Stimulated activated CD8-positive, alpha-beta memory T cell treated with anti-CD3 and anti-CD28 coated beads, Interleukin-15, amount 100 ng/mL, for 1 hour (primary cell): ENCODE results near the gene ARMCX1.
"Not testable (repeated sequence)": the region's sequence is repeated elsewhere in the genome, so short reads cannot be mapped to it uniquely, and the experiment has no call there.

ENCODE experiments used
- DNase-seq: peaks from one replicate; pipeline ENCODE4 v3.0.0-alpha.2; 2020; ENCODE audit warnings: low read depth

The ARMCX1 gene

GRCh38 chrX:101550362-101550750 lies at the start of gene ARMCX1:
ARMCX1 (plus strand) TSS chrX:101550547; CDS start chrX:101552931, 2,384 bp downstream.
- no peak for DNase-seq

GRCh38 chrX:101502929-101503328 lies 47.4 kb upstream of the ARMCX1 start:
- DNase-seq, result not testable (repeated sequence)

- no peak for DNase-seq
These were observed 43.0 kb upstream of the ARMCX1 start for GRCh38 chrX:101507372-101507771.

GRCh38 chrX:101507986-101508385 lies 42.4 kb upstream of the ARMCX1 start:
- no peak for DNase-seq

- no peak for DNase-seq
These were observed 19.4 kb upstream of the ARMCX1 start for GRCh38 chrX:101530944-101531343.

- DNase-seq, result no peak
These were observed 11.2 kb upstream of the ARMCX1 start for GRCh38 chrX:101539116-101539515.

GRCh38 chrX:101550751-101551379 lies 518 bp downstream of the ARMCX1 start:
- DNase-seq, result no peak

GRCh38 chrX:101551380-101551767 lies 1.0 kb downstream of the ARMCX1 start:
- DNase-seq, result no peak

- no peak for DNase-seq
These were observed 2.4 kb downstream of the ARMCX1 start for GRCh38 chrX:101552714-101553113.

- no peak for DNase-seq
These were observed 14.3 kb downstream of the ARMCX1 start for GRCh38 chrX:101564651-101565050.

- DNase-seq, result no peak
These were observed 45.5 kb downstream of the ARMCX1 start for GRCh38 chrX:101595739-101596419.

GRCh38 chrX:101599592-101599991 lies 49.2 kb downstream of the ARMCX1 start:
- not testable (repeated sequence) for DNase-seq

- DNase-seq, result no peak
These were observed 51.7 kb downstream of the ARMCX1 start for GRCh38 chrX:101602077-101602476.
